ENCODE measurements around the gene SLC51B. TPM values are rescaled to one million over a fixed set of nuclear protein-coding genes. Genes with fewer than 3 reads are reported as not detected.
"Not testable (repeated sequence)": the region's sequence is repeated elsewhere in the genome, so short reads cannot be mapped to it uniquely, and the experiment has no call there.

SLC51B gene
- total RNA-seq, 1 donor from 2014 or later = not detected

- DNase-seq = no peak
- TF ChIP-seq, protein P1, sequence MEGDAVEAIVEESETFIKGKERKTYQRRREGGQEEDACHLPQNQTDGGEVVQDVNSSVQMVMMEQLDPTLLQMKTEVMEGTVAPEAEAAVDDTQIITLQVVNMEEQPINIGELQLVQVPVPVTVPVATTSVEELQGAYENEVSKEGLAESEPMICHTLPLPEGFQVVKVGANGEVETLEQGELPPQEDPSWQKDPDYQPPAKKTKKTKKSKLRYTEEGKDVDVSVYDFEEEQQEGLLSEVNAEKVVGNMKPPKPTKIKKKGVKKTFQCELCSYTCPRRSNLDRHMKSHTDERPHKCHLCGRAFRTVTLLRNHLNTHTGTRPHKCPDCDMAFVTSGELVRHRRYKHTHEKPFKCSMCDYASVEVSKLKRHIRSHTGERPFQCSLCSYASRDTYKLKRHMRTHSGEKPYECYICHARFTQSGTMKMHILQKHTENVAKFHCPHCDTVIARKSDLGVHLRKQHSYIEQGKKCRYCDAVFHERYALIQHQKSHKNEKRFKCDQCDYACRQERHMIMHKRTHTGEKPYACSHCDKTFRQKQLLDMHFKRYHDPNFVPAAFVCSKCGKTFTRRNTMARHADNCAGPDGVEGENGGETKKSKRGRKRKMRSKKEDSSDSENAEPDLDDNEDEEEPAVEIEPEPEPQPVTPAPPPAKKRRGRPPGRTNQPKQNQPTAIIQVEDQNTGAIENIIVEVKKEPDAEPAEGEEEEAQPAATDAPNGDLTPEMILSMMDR (IDR thresholded peaks at IDR 0.05; ENCODE audit: partially characterized antibody, unreplicated experiment) = no peak
- H3K36me3 Mint-ChIP-seq (ENCODE audit: unreplicated experiment) = peaks cover 7% of the 10 kb centered on the region
- H3K27ac Mint-ChIP-seq (ENCODE audit: unreplicated experiment) = no peak overlapping the region
- no peak overlapping the region for H3K4me3 Mint-ChIP-seq (ENCODE audit: unreplicated experiment)
- peaks cover 3% of the 10 kb centered on the region for H3K9me3 Mint-ChIP-seq (ENCODE audit: unreplicated experiment)
- H3K4me1 Mint-ChIP-seq (ENCODE audit: low read depth, unreplicated experiment) = peaks cover 3% of the 10 kb centered on the region
- no peaks in the 10 kb centered on the region for H3K27me3 Mint-ChIP-seq (ENCODE audit: unreplicated experiment)
These were observed 50.5 kb downstream of the SLC51B start for GRCh38 chr15:65095747-65096104.

DNA sequence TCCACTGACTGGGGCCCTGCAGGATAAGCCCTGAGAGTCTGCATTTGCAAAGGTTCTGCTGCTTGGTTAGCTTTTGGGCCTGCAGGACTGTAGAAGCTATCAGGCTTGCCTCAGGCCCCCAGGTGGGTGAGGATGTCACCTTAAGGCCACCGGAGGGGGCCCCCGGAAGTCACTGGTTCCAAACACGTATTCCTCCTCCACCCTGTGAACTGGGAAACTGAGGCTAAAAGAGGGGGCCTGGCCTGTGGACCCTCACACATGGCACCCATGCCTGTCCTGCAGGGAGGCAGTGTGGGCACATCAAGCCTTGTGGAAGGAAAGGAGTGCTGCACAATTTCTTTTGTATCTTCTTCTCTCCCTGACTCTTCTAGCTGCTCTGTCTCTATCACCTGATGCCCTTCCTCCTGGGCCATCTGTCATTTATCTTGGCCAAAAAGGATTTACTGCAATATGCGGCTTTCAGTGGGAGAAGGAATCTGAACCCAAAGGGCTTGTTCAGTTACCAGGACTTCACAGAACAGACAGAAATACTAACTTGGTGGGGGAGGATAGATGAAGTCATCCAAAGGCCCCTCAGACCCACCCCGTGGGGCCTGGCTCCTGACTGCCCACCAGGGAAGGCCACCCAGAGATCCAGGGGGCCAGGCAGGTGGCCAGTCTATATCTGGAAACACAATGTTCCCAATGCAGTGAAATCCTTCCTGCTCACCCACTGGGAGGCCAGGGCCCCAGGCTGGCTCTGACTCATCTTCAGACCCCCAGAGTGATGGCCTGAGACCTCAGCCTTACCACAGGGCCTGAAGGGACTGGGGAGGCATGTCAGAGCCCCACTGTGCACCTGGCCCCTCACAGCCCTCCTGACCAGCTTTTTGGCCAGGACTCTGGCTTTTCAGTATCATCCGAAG lies 51.5 kb downstream of the SLC51B start:
- H3K36me3 Mint-ChIP-seq (ENCODE audit: unreplicated experiment) = peaks cover 7% of the 10 kb centered on the region
- peaks cover 5% of the 10 kb centered on the region for H3K4me1 Mint-ChIP-seq (ENCODE audit: low read depth, unreplicated experiment)
- H3K27ac Mint-ChIP-seq (ENCODE audit: unreplicated experiment) = no peak overlapping the region
- TF ChIP-seq, protein P1 (IDR thresholded peaks at IDR 0.05; ENCODE audit: partially characterized antibody, unreplicated experiment) = no peak
- H3K27me3 Mint-ChIP-seq (ENCODE audit: unreplicated experiment) = peaks cover 2% of the 10 kb centered on the region
- no peak overlapping the region for H3K4me3 Mint-ChIP-seq (ENCODE audit: unreplicated experiment)
- no peak for DNase-seq
- H3K9me3 Mint-ChIP-seq (ENCODE audit: unreplicated experiment) = peaks cover 3% of the 10 kb centered on the region

- TF ChIP-seq, protein P1 (IDR thresholded peaks at IDR 0.05; ENCODE audit: partially characterized antibody, unreplicated experiment) = no peak
- H3K27me3 Mint-ChIP-seq (ENCODE audit: unreplicated experiment) = peaks cover 3% of the 10 kb centered on the region
- H3K4me3 Mint-ChIP-seq (ENCODE audit: unreplicated experiment) = no peak overlapping the region
- peaks cover 3% of the 10 kb centered on the region for H3K9me3 Mint-ChIP-seq (ENCODE audit: unreplicated experiment)
- H3K27ac Mint-ChIP-seq (ENCODE audit: unreplicated experiment) = no peak overlapping the region
- DNase-seq = no peak
- H3K36me3 Mint-ChIP-seq (ENCODE audit: unreplicated experiment) = peaks cover 7% of the 10 kb centered on the region
- peaks cover 6% of the 10 kb centered on the region for H3K4me1 Mint-ChIP-seq (ENCODE audit: low read depth, unreplicated experiment)
These were observed 52.6 kb downstream of the SLC51B start for GRCh38 chr15:65097651-65098263.

DNA sequence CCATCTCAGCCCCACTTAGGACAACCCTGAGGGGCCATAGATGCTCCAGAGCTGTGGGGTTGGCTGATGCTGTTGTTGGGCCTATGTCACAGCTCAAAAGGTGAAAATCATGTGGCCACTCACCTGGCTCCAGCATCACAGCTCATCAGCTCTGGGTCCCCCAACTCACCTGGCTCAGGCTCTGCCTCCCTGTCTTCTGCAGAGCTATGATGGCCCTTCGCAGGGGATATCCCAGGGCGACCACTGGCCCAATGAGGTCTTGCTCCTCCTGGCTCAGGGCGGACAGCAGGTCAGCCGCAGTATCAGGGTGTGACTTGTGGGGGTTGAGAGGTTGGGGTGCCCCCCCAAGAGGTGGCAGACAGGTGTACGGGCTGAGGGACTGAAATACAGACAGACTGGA lies 54.1 kb downstream of the SLC51B start:
- Mint-ChIP-seq H3K4me1 (ENCODE audit: low read depth, unreplicated experiment) (peaks cover 6% of the 10 kb centered on the region), H3K36me3 (ENCODE audit: unreplicated experiment) (peaks cover 7% of the 10 kb centered on the region), H3K4me3 (ENCODE audit: unreplicated experiment) (no peak overlapping the region), H3K27me3 (ENCODE audit: unreplicated experiment) (peaks cover 4% of the 10 kb centered on the region), H3K27ac (ENCODE audit: unreplicated experiment) (no peak overlapping the region), H3K9me3 (ENCODE audit: unreplicated experiment) (peaks cover 1% of the 10 kb centered on the region)
- TF ChIP-seq, protein P1 (IDR thresholded peaks at IDR 0.05; ENCODE audit: partially characterized antibody, unreplicated experiment) = no peak
- DNase-seq = no peak

- DNase-seq; H3K4me1 Mint-ChIP-seq (ENCODE audit: low read depth, unreplicated experiment); H3K9me3 Mint-ChIP-seq (ENCODE audit: unreplicated experiment); H3K27me3 Mint-ChIP-seq (ENCODE audit: unreplicated experiment); H3K4me3 Mint-ChIP-seq (ENCODE audit: unreplicated experiment); H3K36me3 Mint-ChIP-seq (ENCODE audit: unreplicated experiment); H3K27ac Mint-ChIP-seq (ENCODE audit: unreplicated experiment): not testable (repeated sequence)
These were observed 54.6 kb downstream of the SLC51B start for GRCh38 chr15:65099801-65100200.
